Kidney tubule cell (primary cell): Measurements from ENCODE around the gene MPP2.
"Not testable (repeated sequence)": the region's sequence is repeated elsewhere in the genome, so short reads cannot be mapped to it uniquely, and the experiment has no call there.

Experiments
- DNase-seq: peaks from one replicate; pipeline ENCODE4 v3.0.0-alpha.2; 2018; ENCODE audit warnings: low spot score

Gene MPP2

DNA sequence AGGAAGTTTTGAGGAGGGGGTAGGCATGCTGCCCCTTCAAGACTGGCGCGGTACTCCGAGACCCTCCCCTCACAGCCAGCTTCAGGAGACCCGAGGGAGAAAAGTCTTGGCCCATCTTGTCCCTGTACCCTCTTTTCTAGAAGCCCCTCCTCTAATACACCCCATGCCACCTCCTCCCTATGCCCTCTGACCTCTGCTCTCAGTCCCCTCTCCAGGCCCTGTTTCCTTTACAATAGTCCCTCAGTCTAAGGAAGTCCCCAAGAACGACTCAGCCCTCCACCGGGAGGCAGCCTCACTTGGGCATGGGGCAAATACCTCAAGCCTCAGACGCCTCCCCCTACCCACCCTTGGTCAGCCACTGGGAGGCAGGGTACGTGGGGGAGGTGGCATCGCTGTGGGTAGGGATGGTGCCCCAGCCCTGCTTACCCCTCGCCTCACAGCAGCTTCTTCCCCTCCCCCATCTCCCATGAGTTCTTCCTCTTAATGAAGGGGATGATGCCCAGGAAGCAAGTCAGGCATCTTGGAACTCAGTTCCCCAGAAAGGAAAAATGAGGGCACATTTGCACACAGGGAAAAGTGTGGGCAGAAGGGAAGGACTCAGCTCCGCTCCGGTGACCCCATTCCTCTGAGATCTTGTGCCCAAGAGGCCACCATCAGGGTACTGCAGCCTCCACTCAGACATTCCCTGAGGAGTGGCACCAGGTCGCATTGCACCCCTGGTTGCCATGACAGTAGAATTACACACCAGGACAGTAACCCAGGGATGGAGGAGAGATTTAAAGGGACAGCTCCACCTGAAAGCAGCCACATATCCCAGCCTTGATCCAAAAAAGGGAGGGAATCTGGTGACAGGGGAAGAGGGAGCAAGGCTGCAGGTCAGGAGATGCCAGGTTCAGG lies 6.2 kb downstream of the MPP2 start:
- DNase-seq = peak; percentile 25

DNA sequence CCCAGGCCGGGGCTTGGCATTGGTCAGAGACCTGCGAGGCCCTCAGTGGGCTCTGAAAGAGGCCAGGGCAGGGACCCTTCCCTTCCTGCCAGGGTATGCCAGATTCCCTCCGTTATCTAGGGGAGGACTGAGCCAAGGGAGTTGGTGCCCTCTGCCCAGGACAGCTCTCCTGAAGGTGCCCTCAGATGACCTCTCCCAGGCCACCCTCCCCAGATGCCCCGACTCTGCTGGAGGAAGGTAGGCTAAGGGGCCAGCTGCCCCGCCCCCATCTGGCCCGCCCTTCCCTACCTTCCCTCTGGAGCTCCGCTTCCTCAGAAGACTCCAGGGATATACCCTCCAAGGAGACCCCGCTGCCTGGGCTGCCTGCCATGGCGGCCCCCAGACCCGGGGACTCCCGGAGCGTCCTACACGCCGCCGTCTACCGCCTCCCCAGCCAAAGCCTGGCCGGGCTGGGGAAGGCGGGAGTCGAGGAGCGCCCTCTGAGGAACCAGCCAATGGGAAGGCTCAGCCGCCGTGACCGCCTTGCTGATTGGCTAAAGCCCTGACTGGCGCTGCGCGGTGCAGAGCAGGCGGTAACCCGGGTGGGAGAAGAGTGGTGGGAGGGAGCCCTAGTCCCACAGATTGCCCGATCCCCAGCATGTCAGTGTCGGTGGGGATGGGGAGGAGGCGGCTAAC lies 7.0 kb downstream of the MPP2 start:
- peak; percentile 76 for DNase-seq

DNA sequence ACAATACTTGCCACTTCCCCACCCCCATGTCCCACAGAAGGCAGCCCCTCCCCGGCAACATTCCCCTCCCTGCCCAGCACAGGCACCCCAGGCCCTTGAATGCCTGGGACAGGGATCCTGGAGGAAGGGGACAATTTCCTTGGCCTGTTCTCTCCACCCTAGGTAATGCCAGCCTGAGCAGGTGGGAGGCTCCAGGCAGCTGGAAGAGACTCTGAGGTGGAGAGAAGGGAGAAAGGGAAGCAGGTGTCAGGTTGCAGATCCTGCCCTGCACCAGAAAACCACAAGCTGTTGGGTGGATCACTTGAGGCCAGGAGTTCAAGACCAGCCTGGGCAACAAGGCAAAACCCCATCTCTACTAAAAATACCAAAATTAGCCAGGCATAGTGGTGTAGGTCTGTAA lies 8.9 kb downstream of the MPP2 start:
- no peak for DNase-seq

DNA sequence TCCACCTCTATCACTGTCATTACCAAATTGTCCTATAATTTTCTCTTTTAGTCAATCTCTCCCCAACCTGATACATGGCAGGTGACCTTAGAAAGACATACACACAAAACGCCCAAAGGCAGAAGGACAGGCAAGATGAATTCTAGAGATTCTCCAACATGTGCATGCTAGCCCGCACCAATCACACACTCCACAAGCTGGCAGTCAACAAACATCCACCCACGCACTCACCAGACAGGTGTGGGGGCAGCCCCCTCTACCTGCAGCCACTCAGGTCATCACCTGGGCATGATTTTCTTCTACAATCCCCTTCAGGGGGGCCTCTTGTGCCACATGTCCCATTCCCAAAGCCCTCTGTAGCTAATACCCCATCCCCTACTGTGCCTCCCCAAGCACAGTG lies 9.5 kb downstream of the MPP2 start:
- no peak for DNase-seq

DNA sequence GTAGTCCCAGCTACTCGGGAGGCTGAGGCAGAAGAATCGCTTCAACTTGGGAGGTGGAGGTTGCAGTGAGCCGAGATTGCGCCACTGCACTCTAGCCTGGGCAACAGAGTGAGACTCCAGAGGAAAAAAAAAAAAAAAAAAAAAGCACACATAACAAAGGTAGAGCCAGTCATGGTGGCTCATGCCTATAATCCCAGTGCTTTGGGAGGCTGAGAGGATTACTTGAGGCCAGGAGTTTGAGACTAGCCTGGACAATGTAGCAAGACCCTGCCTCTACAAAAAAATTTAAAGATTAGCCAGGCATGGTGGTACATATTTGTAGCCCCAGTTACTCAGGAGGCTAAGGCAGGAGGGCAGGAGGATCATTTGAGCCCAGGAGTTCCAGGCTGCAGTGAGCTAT lies 12.8 kb downstream of the MPP2 start:
- not testable (repeated sequence) for DNase-seq

DNA sequence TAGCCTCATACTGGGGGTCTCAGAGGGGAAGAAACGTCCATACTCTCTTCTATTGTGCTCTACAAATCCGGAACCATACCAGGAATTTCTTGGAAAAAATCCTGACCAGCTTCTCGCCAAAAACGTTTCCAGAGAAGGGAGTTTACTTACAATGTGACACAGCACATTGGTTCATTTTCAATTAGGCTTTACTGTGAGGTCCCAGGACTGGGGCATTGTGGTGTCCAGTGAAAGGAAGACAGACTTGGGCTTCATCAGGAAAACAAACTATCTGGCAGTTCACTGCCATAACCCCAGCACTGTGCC lies 14.7 kb downstream of the MPP2 start:
- DNase-seq = no peak

DNA sequence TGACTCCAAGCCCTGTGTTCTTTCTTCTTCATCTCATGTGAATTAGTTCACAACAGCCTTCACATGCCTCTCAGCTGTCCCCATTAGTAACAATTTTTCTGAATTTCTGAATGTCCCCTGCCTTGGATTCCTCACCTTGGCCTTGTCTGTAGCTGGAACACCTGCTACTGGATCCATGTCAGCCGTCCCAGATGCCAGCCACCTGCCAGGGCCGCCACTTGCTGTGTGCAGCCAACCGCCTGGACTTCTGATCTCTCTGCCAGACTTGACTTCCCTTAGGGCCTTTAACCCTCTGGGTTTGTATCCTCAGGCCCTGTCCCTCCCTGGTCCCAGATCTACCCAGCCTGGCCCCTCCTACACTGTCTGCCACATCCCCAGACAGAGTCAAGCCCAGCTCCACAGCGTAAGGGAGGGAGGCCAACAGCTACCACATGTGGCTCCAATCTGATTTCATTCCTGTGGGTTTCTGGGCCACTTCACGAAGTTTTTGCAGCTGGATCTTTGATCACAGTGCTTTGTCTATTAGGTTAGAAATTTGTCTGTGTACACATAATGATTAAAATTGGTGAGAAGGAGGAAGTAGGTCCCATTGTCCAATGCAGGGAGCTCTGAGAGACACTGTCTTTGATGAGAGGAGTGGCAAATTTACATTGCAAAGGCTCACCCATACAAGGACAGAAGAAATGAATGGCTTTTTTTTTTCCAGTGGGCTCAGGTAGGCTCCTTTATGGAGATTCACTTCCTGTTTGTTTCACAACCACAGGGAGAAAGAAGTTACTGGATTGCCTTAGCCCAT lies 15.3 kb downstream of the MPP2 start:
- no peak for DNase-seq

DNA sequence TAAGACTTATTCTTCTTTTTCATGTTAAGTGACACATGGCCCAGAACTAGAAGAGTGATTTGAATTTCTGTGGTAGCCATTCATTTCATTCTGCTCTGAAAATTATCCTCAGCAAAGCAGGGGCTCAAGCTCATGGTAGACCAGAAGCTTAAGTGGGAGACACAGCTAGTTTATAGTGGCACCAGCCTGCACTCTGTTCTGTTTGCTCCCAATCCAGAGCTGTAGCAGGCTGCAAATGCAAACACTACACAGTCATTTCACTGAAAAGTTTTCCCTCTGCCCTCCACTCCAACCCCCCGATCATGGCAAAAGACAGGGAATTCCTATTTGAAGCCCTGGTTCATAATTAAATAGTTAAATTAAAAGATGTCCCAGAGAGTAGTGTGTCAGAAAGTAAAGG lies 17.1 kb downstream of the MPP2 start:
- DNase-seq = no peak

DNA sequence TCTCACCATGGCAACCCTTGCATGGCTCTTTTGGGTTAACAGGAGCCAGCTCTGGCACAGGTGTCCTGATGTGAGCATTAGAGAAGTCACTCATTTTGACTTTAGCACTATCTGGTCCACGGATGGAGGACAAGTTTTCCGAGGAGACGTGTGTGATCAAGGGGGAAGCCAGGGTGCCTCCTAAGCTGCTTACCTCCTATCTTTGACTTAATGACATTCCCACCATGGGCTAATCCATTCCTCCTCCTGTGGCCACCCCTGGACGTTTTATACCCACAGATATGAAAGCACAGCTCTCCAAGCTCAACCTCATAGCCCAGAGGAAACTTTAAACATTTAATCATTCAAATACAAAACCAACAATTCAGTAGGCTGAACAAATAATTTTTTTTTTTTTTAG lies 18.8 kb downstream of the MPP2 start:
- no peak for DNase-seq

DNA sequence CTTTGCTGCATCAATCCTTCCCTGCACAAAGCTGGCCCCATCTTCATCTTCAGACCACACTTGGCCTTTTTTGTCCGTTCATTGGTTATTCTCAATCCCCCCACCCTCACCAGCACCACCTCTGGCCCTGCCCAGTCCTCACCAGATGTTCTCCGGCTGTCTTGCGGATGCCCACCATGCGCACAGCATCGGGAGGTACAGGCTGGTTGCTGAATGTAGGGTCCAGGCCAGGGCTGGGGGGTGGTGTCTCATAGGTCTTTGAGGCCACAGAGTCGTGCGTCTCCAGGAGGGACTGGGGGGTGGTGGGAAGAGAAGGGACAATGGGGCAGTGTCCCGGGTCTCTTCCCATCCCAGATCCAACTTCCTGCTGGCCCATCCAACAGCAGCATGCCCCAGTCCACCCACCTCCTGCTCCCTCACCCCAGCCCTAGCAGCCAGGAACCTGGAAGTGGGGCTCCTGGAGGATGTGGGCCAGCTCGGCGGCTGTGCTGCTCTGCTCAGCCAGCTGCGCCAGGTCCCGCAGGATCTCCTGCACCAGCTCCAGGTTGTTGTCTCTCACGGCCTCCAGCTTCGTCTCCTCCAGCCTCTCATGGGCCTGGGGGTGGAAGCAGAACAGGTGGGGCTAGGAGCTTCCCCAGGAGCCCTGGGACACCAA lies 24.4 kb downstream of the MPP2 start:
- DNase-seq = no peak

DNA sequence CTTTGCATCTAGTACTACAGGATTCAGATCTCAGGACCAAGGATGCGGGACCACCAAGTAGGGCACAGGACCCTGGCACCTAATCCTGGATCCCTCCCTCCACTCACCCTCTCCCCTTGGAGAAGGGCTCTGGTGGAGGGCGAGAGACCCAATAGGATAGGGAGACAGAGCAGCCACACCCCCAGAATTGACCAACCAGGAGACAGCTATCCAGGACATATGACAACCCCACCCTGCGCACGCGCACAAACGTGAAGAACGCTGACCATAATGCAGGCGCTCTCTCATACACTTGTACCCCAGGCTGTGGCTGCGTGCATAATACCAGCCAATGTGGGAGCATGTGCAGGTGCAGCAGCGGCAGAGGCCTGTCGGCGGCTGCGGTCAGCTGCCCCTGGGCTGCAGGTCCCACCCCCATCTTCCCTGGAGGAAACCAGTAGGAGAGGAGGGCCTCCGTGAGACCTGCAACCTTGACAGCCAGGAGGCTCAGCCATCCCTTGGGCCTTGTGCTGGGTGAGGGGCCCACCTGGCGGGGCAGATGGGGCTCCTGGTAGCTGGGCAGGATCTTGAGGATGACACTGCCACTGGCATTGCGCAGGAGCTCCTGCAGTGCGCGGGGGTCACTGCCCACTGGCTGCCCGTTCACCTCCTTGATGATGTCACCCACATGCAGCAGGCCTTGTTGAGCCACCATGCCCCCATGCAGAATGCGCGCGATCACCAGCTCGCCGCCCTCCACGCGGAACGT lies 25.4 kb downstream of the MPP2 start:
- no peak for DNase-seq

DNA sequence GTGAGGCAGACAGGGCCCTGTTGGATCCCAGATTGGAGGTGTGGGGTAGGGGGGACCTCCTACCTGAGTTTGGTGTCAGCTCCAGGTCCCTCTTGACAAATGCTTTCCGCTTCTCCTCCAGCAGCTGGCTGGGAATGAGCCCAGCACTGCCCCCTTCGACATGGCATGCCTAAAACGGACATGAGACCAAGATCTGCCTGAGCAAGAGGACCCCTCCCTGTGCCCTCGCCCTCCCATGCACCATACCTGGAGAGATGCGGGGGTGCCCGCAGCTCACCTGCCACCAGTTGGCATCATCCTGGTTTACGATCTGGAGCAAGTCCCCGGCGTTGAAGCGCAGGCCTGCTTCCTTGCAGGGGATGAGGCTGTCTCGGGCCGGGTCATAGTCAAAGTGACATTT lies 26.2 kb downstream of the MPP2 start:
- DNase-seq = no peak

DNA sequence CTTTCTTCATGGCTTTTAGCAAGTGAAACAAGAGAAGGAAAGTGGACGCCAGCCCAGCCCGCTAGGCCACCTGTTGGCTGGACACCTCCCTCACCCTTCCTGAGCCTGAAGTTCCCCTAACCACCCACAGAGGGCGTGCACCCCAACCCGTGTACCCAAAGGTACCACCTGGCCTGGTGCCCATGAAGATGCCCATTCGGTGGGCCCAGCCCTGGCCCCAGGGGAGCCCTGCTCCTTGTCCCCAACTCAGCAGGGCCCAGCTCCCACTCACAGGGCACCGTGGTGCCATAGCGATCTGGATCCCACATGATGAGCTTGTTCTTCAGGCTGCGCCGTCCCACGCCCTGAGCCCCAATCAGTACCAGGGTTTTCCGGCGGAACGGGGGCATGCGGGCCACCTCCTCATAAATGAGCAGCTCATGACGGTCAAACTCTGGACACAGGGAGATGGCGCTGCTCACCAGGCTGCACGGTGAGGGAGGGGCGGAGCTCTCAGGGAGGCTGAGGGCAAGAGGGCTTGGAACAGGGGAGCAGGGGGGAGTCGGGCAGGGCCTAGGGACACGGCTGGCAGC lies 26.8 kb downstream of the MPP2 start:
- peak; percentile 60 for DNase-seq

DNA sequence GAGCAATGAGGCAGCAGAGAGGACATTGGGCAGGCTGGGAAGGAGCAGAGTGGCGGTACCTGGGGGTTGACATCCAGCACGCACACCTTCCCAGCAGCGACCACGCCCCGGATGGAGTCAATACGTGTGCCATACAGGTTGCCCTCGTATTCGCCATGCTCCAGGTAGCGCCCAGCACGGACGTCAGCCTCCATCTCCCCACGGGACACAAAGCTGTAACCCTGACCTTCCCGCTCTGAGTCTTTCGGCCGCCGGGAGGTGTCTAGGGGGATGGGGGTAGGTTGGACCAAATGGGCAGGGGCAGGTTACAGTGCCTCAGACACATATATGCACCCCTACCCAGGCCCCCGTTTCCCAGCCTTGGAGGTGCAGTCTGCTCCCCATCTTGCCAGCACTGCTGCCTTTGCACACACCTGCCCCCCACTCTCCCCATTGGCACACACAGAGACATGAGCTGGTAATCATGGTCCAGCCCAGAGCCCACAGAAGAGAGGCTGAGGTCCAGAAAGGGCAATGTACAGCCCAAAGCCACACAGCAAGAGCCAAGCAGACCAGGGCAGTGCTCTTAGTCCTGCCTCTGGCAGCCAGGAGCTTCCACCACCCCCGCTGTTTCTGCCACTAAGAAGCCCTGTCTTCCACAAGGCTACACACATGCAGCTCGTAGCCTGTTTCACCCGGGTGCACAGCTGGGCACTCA lies 27.5 kb downstream of the MPP2 start:
- DNase-seq = no peak

DNA sequence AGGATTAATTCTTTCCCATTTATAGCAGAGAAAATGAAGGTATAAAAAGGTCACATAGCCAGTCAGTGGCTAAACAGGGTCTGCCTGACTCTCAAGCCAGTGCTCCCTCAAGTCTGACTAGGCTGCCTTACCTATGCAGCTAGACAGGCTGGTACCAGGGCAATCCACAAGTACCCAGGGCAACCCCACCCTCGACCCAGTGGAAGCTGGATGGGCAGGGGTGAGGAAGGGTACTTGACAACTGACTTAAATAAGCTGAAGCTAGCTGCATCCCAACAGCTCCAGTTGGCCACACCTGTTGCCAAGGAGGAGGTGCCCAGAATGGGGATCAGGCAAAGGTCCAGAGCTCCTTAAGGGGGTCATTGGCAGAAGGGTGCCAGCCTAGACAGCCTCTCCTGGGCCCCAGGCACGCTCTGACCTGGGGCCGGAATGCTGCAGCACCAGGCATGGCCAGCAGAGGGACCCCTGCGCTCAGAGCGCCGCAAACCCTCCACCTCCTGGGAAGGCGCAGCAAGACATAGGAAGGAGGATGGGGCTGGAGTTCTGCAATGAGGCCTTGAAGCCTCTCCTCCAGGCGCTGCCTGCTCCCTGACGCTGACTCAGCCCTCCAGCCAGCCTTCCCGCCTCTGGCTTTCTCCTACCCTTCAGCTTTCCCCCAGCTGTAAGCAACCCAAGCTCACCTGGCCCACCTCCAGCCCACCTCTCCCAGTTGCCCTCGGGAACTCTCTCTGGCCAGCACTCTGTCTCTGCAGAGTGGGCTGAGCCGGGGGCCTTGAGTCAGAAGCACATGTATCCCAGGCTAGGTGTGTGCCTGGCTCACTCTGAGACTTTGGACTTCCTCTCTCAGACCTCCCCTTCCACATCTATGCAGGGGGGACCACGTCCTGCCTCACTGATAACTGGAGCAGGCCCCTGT lies 28.8 kb downstream of the MPP2 start:
- peak; percentile 88 for DNase-seq

DNA sequence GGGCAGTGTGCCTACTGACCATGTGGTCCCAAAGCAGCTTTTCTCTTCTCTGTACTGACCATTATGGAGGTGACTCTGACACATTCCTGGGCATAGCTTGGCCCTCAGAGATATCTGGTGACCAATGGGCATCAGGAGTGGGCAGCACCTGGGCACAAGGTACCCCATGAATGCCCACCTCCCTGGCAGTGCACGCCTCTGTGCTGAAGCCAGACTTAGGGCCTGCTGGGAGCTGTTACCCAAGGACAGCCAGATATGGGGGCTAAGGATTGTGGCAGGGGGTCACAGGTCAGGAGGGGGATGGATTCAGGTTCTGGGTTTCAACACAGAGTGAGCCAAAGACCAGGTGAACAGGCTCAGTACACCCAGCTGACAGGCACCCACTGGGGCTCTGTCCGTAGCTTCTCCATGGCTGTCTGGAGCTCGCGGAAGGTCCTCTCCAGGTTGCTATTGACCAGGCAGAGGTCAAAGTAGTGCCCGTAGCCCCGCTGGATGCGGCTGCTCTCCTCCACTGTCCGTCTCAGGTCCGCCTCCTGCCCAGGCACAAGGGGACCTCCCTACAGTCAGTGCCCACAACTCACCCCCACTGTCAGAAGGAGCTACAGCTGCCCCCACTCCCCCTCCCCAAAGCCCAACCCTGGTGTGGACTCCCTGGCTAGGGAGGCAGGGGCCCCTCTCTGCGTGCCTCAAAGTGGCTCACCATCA lies 29.7 kb downstream of the MPP2 start:
- DNase-seq = no peak

DNA sequence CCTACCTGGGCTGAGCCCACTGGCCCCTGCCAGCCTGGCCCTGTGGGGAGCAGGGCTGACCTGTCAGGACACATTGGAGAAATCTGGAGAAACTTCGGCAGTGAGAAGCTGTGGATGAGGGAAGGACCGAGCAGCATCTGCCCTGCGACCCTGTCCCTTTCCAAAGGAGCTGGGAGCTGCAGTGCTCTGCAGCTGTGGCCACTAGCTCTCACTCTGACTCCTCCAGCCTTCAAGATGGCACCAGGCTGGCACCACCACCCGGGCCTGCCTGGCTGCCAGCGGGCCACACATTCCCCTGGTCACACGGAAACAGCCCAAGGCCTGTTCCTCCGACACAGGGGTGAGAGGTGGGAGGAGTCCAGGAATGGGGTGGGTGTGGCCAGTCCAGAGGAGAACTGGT lies 30.3 kb downstream of the MPP2 start:
- DNase-seq = no peak

DNA sequence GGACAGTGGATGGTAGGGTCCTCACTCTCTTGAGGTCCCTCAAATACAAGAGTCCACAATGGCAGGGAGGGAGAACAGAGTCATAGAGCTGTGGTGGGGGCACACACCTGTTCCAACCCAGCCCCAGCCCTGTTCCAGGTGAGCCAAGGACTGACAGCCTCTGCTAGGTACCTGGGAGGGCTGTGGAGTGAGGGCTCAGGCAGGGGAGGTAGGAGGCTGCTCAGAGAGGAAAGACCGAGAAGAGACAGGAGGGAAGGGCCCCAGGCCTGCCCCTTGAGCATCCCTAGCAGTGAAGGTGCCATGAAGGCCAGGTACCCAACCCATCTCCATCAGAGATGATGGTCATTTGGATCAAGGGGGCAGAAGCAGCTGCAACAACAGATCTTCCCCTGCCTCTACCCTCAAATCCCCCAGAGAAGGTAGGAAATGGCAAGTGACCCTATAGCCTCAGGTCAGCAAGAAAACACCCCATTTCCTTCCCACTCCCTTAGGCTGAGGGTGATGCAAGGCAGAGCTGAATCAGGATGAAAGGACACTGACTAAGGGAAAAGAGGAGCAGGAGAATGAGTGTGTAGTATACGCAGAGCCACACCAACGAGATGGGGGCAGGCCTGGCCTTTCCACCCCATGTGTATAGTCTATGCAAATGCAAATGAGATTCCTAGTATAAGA lies 31.7 kb downstream of the MPP2 start:
- peak; percentile 19 for DNase-seq
